Fibroblast of the aortic adventitia (primary cell): Measurements from ENCODE around the gene SLC17A8. TPM values are rescaled to one million over a fixed set of nuclear protein-coding genes. Genes with fewer than 3 reads are reported as not detected.

Source experiments
- DNase-seq: peaks from one replicate; pipeline ENCODE4 v3.0.0-alpha.2; 2010; ENCODE audit warnings: low read depth
- H3K4me3 ChIP-seq: 2 replicates; pipeline ENCODE4 v1.5.1; 2011; ENCODE audit warnings: low read depth, mild to moderate bottlenecking, control low read depth, low read length, moderate library complexity
- CTCF ChIP-seq: IDR thresholded peaks from 2 replicates; pipeline ENCODE4 v1.5.1; 2011; ENCODE audit warnings: mild to moderate bottlenecking, low read length, control low read depth, inconsistent platforms; ENCODE audit not compliant: insufficient read depth
- total RNA-seq: library from RNA; depleted of rRNA; stranded (reverse); fragments of >200 nt; gene quantifications from 2 replicates; pipeline ENCODE4 v1.2.3, GENCODE V29; 2012; ENCODE audit warnings: low replicate concordance

The SLC17A8 gene
- total RNA-seq, 1 donor = not detected

GRCh38 chr12:100383586-100384558, 27.0 kb downstream of the SLC17A8 start:
- TF ChIP-seq CTCF = no peak
- no peak overlapping the region for H3K4me3 ChIP-seq

GRCh38 chr12:100384559-100384935, 27.7 kb downstream of the SLC17A8 start:
- DNase-seq = no peak
- no peak overlapping the region for H3K4me3 ChIP-seq
- TF ChIP-seq CTCF = no peak

More at GRCh38 chr12:100383586-100384558, 27.0 kb downstream of the SLC17A8 start:
- no peak for DNase-seq

GRCh38 chr12:100388382-100388781, 31.5 kb downstream of the SLC17A8 start:
- H3K4me3 ChIP-seq = no peak overlapping the region
- no peak for TF ChIP-seq CTCF
- no peak for DNase-seq

GRCh38 chr12:100391856-100392255, 35.0 kb downstream of the SLC17A8 start:
- no peak for DNase-seq

GRCh38 chr12:100393200-100393599, 36.3 kb downstream of the SLC17A8 start:
- DNase-seq = no peak
- TF ChIP-seq CTCF = no peak

More at GRCh38 chr12:100391856-100392255, 35.0 kb downstream of the SLC17A8 start:
- no peak overlapping the region for H3K4me3 ChIP-seq
- TF ChIP-seq CTCF = no peak

GRCh38 chr12:100395811-100396210, 38.9 kb downstream of the SLC17A8 start:
- no peak for TF ChIP-seq CTCF
- H3K4me3 ChIP-seq = no peak overlapping the region
- no peak for DNase-seq

More at GRCh38 chr12:100393200-100393599, 36.3 kb downstream of the SLC17A8 start:
- H3K4me3 ChIP-seq = no peak overlapping the region
